Measurements from ENCODE around the gene SYNRG.
"Not testable (repeated sequence)": the region's sequence is repeated elsewhere in the genome, so short reads cannot be mapped to it uniquely, and the experiment has no call there.

The SYNRG gene

DNA sequence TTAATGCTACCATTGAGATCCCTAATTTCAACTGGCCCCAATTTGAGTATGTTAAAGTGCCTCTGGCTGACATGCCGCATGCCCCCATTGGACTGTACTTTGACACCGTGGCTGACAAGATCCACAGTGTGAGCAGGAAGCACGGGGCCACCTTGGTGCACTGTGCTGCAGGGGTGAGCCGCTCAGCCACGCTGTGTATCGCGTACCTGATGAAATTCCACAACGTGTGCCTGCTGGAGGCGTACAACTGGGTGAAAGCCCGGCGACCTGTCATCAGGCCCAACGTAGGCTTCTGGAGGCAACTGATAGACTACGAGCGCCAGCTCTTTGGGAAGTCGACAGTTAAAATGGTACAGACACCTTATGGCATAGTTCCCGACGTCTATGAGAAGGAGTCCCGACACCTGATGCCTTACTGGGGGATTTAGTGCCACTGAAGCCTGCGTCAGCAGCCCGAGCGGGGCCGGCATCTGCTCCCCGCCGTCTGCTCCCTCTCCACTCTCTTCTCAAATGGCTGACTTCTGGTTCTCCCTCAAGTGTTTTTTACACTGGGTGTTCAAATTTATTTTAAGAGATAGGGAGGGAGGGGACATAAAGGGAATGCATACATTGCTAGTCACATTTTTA, 96.7 kb downstream of the SYNRG start:
- no peak for TF ChIP-seq CTCF (IDR thresholded peaks at IDR 0.05; ENCODE audit: low read depth, low read length)
- H3K4me3 ChIP-seq (ENCODE audit: low read depth, low read length): no peak overlapping the region

DNA sequence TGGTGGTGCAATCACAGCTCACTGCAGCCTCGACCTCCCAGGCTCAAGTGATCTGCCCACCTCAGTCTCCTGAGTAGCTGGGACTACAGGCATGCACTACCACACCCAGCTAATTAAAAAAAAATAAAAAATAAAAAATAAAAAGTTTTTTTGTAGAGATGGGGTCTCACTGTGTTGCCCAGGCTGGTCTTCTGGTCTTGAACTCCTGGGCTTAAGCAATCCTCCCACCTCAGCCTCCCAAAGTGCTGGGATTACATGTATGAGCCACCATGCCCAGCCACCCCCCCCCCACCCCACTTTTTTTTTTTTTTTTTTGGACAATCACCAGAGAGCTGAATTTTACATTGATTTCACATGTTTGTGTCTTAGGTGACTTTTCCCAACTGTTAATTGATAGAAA, 97.6 kb downstream of the SYNRG start:
- not testable (repeated sequence) for H3K4me3 ChIP-seq (ENCODE audit: low read depth, low read length)

DNA sequence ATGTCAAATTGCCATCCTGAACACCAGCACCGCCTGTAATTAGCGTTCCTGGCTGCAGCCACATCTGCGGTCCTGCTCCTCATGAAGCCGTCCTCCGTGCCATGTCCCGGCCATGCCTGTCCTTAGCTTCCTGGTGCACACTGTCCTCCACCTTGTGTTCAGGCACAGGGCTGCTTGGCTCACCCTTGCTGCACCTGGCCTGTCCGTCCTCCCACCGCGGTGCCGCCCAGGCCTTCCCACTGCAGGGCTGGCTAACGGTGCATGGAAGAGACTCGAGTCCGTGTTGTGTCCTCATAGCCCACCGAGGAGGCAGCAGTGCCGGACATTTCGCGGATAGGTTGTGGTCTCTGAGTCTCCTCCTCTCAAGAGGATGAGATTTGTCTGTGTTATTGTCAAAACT, 99.2 kb downstream of the SYNRG start:
- TF ChIP-seq CTCF (IDR thresholded peaks at IDR 0.05; ENCODE audit: low read depth, low read length): no peak
- no peak overlapping the region for H3K4me3 ChIP-seq (ENCODE audit: low read depth, low read length)

- no peak overlapping the region for H3K4me3 ChIP-seq (ENCODE audit: low read depth, low read length)
- no peak for TF ChIP-seq CTCF (IDR thresholded peaks at IDR 0.05; ENCODE audit: low read depth, low read length)
Measured at GRCh38 chr17:37507111-37507510, 102.1 kb downstream of the SYNRG start.

DNA sequence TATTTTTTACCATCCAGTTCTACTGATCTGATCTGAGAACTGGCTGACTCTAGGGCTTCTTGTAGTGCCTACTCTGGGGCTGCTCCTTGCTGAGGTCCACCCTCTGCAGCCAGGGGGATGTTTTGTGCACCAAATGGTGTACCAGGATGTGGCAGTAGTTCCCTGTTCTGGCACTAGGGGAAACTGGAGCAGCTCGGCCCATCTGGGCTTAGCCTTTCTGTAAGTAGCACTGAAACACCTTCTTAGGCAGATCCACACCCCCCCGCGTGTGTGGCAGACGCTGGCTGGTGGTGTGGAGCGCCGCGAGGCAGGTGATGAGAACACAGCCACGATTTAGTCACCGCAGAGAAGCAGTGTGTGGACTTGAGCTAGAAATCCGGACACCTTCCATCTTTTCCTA, 102.5 kb downstream of the SYNRG start:
- TF ChIP-seq CTCF (IDR thresholded peaks at IDR 0.05; ENCODE audit: low read depth, low read length): peak; percentile 61

GRCh38 chr17:37505333-37505732, 103.9 kb downstream of the SYNRG start:
- TF ChIP-seq CTCF (IDR thresholded peaks at IDR 0.05; ENCODE audit: low read depth, low read length): no peak
- no peak overlapping the region for H3K4me3 ChIP-seq (ENCODE audit: low read depth, low read length)

More for the DNA sequence above, 102.5 kb downstream of the SYNRG start:
- H3K4me3 ChIP-seq (ENCODE audit: low read depth, low read length): no peak overlapping the region

DNA sequence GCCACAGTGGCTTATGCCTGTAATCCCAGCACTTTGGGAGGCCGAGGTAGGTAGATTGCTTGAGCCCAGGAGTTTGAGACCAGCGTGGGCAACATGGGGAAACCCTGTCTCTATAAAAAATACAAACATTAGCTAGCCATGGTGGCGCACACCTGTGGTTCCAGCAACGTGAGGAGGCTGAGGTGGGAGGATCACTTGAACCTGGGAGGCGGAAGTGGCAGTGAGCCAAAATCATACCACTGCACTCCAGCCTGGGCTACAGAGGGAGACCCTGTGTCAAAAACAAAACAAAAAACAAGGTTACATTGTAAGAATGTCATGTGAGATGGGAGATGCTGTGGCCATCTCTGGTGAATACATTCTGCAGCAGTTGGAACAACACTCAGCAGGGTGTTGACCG, 106.1 kb downstream of the SYNRG start:
- H3K4me3 ChIP-seq (ENCODE audit: low read depth, low read length): no peak overlapping the region
- no peak for TF ChIP-seq CTCF (IDR thresholded peaks at IDR 0.05; ENCODE audit: low read depth, low read length)

Measured in WI38 (cell line).